ENCODE data around the gene EIPR1. TPM values are rescaled to one million over a fixed set of nuclear protein-coding genes. Genes with fewer than 3 reads are reported as not detected.

Gene EIPR1
- polyA plus RNA-seq, 2 of the 4 experiments (the other 2 are of a cell fraction), result 55.0 to 65.0 TPM

DNA sequence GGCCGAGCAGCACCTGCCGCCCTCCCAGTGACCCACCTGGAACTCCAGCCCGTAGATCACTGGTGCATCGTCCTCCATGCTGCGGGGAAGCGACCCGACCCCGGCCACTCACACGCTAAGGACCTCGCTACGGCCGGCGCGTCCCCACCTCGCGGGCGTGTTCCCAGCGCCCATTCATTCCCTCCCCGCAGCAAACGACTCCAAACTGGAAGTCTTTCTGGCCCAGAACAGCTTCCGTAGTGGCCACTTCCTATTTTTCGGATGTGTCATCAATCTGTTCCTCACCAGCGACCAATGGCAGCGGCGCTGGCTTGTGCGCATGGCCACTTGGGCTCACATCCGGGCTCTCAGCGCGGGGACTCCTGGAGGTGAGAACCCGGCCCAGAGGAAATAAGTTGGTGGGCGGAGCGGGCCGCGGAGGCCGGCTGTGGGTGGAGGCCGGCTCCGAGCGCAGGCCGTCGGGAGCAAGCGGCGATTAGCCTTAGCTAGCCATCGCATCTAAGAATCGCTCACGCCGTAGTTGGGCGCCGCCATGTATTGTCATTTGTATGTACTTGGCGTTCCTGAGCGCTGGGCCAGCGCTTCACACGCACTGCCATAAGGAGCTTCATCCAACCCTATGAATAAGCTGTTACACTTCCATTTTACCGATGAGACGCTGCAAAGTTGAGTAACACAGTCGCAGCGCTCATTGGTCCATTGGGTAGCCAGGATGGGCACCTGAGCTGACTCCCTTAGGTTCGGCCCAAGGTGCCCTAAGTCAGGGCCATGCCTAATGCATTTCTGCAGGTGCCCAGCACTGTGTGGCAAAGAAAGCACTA lies at the start of gene EIPR1 (continued):
- TF ChIP-seq, protein P1, sequence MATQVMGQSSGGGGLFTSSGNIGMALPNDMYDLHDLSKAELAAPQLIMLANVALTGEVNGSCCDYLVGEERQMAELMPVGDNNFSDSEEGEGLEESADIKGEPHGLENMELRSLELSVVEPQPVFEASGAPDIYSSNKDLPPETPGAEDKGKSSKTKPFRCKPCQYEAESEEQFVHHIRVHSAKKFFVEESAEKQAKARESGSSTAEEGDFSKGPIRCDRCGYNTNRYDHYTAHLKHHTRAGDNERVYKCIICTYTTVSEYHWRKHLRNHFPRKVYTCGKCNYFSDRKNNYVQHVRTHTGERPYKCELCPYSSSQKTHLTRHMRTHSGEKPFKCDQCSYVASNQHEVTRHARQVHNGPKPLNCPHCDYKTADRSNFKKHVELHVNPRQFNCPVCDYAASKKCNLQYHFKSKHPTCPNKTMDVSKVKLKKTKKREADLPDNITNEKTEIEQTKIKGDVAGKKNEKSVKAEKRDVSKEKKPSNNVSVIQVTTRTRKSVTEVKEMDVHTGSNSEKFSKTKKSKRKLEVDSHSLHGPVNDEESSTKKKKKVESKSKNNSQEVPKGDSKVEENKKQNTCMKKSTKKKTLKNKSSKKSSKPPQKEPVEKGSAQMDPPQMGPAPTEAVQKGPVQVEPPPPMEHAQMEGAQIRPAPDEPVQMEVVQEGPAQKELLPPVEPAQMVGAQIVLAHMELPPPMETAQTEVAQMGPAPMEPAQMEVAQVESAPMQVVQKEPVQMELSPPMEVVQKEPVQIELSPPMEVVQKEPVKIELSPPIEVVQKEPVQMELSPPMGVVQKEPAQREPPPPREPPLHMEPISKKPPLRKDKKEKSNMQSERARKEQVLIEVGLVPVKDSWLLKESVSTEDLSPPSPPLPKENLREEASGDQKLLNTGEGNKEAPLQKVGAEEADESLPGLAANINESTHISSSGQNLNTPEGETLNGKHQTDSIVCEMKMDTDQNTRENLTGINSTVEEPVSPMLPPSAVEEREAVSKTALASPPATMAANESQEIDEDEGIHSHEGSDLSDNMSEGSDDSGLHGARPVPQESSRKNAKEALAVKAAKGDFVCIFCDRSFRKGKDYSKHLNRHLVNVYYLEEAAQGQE (IDR thresholded peaks at IDR 0.05), result no peak
- TF ChIP-seq HDAC2 (IDR thresholded peaks at IDR 0.05) (peak; percentile 12; the same call in 1 of the 2 replicates), JUNB (IDR thresholded peaks at IDR 0.05) (no peak), RNF2 (IDR thresholded peaks at IDR 0.05; ENCODE audit: borderline replicate concordance, low read depth) (no peak; the same call in 1 of the 2 replicates), ELK1 (IDR thresholded peaks at IDR 0.05; ENCODE audit: low read depth, low read length) (no peak), HES2 (IDR thresholded peaks at IDR 0.05) (no peak), SREBF2 (IDR thresholded peaks at IDR 0.05) (no peak), HOXB13 (CRISPR knock-in tag; IDR thresholded peaks at IDR 0.05; ENCODE audit: low read depth) (peak; percentile 39; the same call in 1 of the 2 replicates), ESRRA (IDR thresholded peaks at IDR 0.05; ENCODE audit: borderline replicate concordance, low read length) (no peak), PHF8 (IDR thresholded peaks at IDR 0.05; ENCODE audit: borderline replicate concordance, low read depth) (peak; percentile 79), CBX8 (IDR thresholded peaks at IDR 0.05) (no peak), CBX2 (IDR thresholded peaks at IDR 0.05; ENCODE audit: borderline replicate concordance, low read depth) (no peak), NFE2L2 (conservative IDR thresholded peaks at IDR 0.05; ENCODE audit: low read length) (no peak), ZFP36 (IDR thresholded peaks at IDR 0.05; ENCODE audit: borderline replicate concordance, partially characterized antibody) (no peak), E2F6 (IDR thresholded peaks at IDR 0.05; ENCODE audit: borderline replicate concordance, low read depth) (peak; percentile 95), CEBPB (IDR thresholded peaks at IDR 0.05) (peak in 1 of 2 experiments; percentile 30; a peak in 1 of 4 replicates), NPAS2 (CRISPR knock-in tag; IDR thresholded peaks at IDR 0.05; ENCODE audit: borderline replicate concordance) (no peak), ZNF302 (CRISPR knock-in tag; IDR thresholded peaks at IDR 0.05) (no peak)
- TF ChIP-seq, protein P2, sequence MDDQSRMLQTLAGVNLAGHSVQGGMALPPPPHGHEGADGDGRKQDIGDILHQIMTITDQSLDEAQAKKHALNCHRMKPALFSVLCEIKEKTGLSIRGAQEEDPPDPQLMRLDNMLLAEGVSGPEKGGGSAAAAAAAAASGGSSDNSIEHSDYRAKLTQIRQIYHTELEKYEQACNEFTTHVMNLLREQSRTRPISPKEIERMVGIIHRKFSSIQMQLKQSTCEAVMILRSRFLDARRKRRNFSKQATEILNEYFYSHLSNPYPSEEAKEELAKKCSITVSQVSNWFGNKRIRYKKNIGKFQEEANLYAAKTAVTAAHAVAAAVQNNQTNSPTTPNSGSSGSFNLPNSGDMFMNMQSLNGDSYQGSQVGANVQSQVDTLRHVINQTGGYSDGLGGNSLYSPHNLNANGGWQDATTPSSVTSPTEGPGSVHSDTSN (IDR thresholded peaks at IDR 0.05), result 0 out of 2 replicates have a peak, but pooled peaks have one; percentile 50
- TF ChIP-seq, protein P3, sequence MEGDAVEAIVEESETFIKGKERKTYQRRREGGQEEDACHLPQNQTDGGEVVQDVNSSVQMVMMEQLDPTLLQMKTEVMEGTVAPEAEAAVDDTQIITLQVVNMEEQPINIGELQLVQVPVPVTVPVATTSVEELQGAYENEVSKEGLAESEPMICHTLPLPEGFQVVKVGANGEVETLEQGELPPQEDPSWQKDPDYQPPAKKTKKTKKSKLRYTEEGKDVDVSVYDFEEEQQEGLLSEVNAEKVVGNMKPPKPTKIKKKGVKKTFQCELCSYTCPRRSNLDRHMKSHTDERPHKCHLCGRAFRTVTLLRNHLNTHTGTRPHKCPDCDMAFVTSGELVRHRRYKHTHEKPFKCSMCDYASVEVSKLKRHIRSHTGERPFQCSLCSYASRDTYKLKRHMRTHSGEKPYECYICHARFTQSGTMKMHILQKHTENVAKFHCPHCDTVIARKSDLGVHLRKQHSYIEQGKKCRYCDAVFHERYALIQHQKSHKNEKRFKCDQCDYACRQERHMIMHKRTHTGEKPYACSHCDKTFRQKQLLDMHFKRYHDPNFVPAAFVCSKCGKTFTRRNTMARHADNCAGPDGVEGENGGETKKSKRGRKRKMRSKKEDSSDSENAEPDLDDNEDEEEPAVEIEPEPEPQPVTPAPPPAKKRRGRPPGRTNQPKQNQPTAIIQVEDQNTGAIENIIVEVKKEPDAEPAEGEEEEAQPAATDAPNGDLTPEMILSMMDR (IDR thresholded peaks at IDR 0.05), result no peak
